A549 (cell line): ENCODE measurements around the gene CIITA. TPM values are rescaled to one million over a fixed set of nuclear protein-coding genes. Genes with fewer than 3 reads are reported as not detected.
"Not testable (repeated sequence)": the region's sequence is repeated elsewhere in the genome, so short reads cannot be mapped to it uniquely, and the experiment has no call there.

Experiments
- ATAC-seq, 2 experiments: fragments of 200-7000 bp in 1 of 2; fragments of >200 bp in 1 of 2; cut with Nextera tagmentation in 1 of 2; cut with Tn5 transposase in 1 of 2; 3 replicates each; pipeline versions ENCODE4 v1.8.0 to v1.9.1; 2018 to 2020; ENCODE audit warnings: mild to moderate bottlenecking in 1 of 2, moderate library complexity in 1 of 2
- CTCF ChIA-PET: fragments of 300-600 bp; sonication (Branson Sonifier 250); formaldehyde crosslinking; extraction: SDS; loops from one replicate; lab custom pipeline; 2021; ENCODE audit warnings: antibody characterized with exemption, inconsistent platforms; lab: Yijun Ruan, JAX
- POLR2A ChIA-PET: fragments of 350-600 bp; formaldehyde crosslinking; extraction: SDS; loops from one replicate; lab custom pipeline; 2021; ENCODE audit warnings: antibody characterized with exemption, inconsistent platforms; lab: Yijun Ruan, JAX
- DNase-seq, 2 experiments: peaks; one replicate each; pipeline versions ENCODE4 v3.0.0 to v3.0.0-alpha.2; 2011 to 2016; ENCODE audit warnings: low read depth in 1 of 2, low spot score in 1 of 2
- FAIRE-seq: peaks from 2 replicates; lab custom pipeline; 2011; peaks lifted over from hg19 to GRCh38; lab: Jason Lieb, UNC
- H3K27ac ChIP-seq, 2 experiments: fragments of >200 bp; sonication (Bioruptor Twin); formaldehyde crosslinking; 3 replicates each; pipeline ENCODE4 v1.5.1; 2016 to 2017
- H3K4me1 ChIP-seq: fragments of >200 bp; sonication (Bioruptor Twin); formaldehyde crosslinking; 3 replicates; pipeline ENCODE4 v1.6.1; 2016
- H3K4me2 ChIP-seq: fragments of >200 bp; sonication (Bioruptor Twin); formaldehyde crosslinking; 3 replicates; pipeline ENCODE4 v1.6.1; 2016
- H3K4me3 ChIP-seq: fragments of >200 bp; sonication (Bioruptor Twin); formaldehyde crosslinking; 3 replicates; pipeline ENCODE4 v1.5.1; 2016
- H3K9me3 ChIP-seq: fragments of >200 bp; sonication (Bioruptor Twin); formaldehyde crosslinking; 3 replicates; pipeline ENCODE4 v1.6.1; 2016
- BCL3 ChIP-seq: fragments of >200 bp; sonication (Bioruptor Twin); formaldehyde crosslinking; IDR thresholded peaks from 3 replicates; pipeline ENCODE4 v1.6.1; 2016
- CBX8 ChIP-seq: fragments of 200-600 bp; sonication (generic); IDR thresholded peaks from 2 replicates; pipeline ENCODE4 v1.6.1; 2016
- CHD2 ChIP-seq: fragments of 150-350 bp; IDR thresholded peaks from 2 replicates; pipeline ENCODE4 v1.6.1; 2014; ENCODE audit warnings: low read length; ENCODE audit not compliant: partially characterized antibody
- EHMT2 ChIP-seq: fragments of 200-600 bp; sonication (generic); IDR thresholded peaks from 2 replicates; pipeline ENCODE4 v1.6.1; 2016; ENCODE audit warnings: antibody characterized with exemption, low read depth, mild to moderate bottlenecking, moderate library complexity
- ESRRA ChIP-seq: fragments of 150-350 bp; IDR thresholded peaks from 2 replicates; pipeline ENCODE4 v1.6.1; 2014; ENCODE audit warnings: mild to moderate bottlenecking, low read length, borderline replicate concordance
- GATA3 ChIP-seq: IDR thresholded peaks from 2 replicates; pipeline ENCODE4 v1.6.1; 2012; ENCODE audit warnings: borderline replicate concordance
- HDAC2 ChIP-seq: fragments of 200-600 bp; sonication (generic); IDR thresholded peaks from 2 replicates; pipeline ENCODE4 v1.6.1; 2016
- HEYL ChIP-seq: fragments of 250-450 bp; sonication (Bioruptor Pico); IDR thresholded peaks from 2 replicates; pipeline ENCODE4 v1.8.0; 2021; ENCODE audit warnings: mild to moderate bottlenecking, moderate library complexity
- HOXA7 ChIP-seq: fragments of 250-450 bp; sonication (Bioruptor Pico); IDR thresholded peaks from 2 replicates; pipeline ENCODE4 v1.5.0; 2020; ENCODE audit warnings: mild to moderate bottlenecking, moderate library complexity
- JUNB ChIP-seq: fragments of >200 bp; sonication (Bioruptor Twin); formaldehyde crosslinking; IDR thresholded peaks from 2 replicates; pipeline ENCODE4 v1.6.1; 2016
- KDM1A ChIP-seq: fragments of 200-600 bp; sonication (generic); IDR thresholded peaks from 2 replicates; pipeline ENCODE4 v1.6.1; 2016; ENCODE audit warnings: low read depth, mild to moderate bottlenecking
- MAFK ChIP-seq: fragments of 450-650 bp; IDR thresholded peaks from 2 replicates; pipeline ENCODE4 v1.6.1; 2014; ENCODE audit not compliant: partially characterized antibody
- MAX ChIP-seq: IDR thresholded peaks from 2 replicates; pipeline ENCODE4 v1.6.1; 2012
- NFE2L2 ChIP-seq: fragments of 150-350 bp; conservative IDR thresholded peaks from 2 replicates; pipeline ENCODE4 v1.6.1; 2014; ENCODE audit warnings: low read length
- NPAS2 ChIP-seq: fragments of 250-450 bp; sonication (Bioruptor Pico); IDR thresholded peaks from 2 replicates; pipeline ENCODE4 v1.8.0; 2022; ENCODE audit warnings: mild to moderate bottlenecking, moderate library complexity, borderline replicate concordance
- NR3C1 ChIP-seq: fragments of >200 bp; sonication (Bioruptor Twin); formaldehyde crosslinking; IDR thresholded peaks from 3 replicates; pipeline ENCODE4 v1.6.1; 2017
- POLR2A ChIP-seq: IDR thresholded peaks from 2 replicates; pipeline ENCODE4 v1.6.1; 2012; ENCODE audit warnings: mild to moderate bottlenecking, low read length
- POLR2AphosphoS2 ChIP-seq: conservative IDR thresholded peaks from 2 replicates; pipeline ENCODE4 v1.6.1; 2012; ENCODE audit warnings: low read length, improper control_type of control experiment, inconsistent platforms
- SREBF2 ChIP-seq: fragments of 450-650 bp; IDR thresholded peaks from 2 replicates; pipeline ENCODE4 v1.6.1; 2014; ENCODE audit warnings: mild to moderate bottlenecking, moderate library complexity
- TFCP2L1 ChIP-seq: fragments of 250-450 bp; sonication (Bioruptor Pico); IDR thresholded peaks from 2 replicates; pipeline ENCODE4 v1.5.0; 2021; ENCODE audit warnings: mild to moderate bottlenecking
- whole genome bisulfite sequencing: methylation state at CpG from one replicate; pipeline ENCODE4 v1.1.6; 2017; ENCODE audit errors: missing lambda C conversion rate; 5-methylcytosine and 5-hydroxymethylcytosine counted together
- polyA plus RNA-seq, 4 experiments: library from polyadenylated mRNA; depleted of rRNA in 3 of 4; stranded (reverse); fragments of >200 nt; fragmentation: RNase III in 1 of 4; extraction: RNeasy Plus Mini Kit Qiagen cat#74134 plus additional on column Dnase treatment in 1 of 4; gene quantifications; 2 replicates in 3 of 4; 3 replicates in 1 of 4; pipeline ENCODE4 v1.2.3, GENCODE V29; 2011 to 2017
- TF ChIP-seq, protein P1 (sequence below): fragments of 250-450 bp; sonication (Bioruptor Pico); IDR thresholded peaks from 2 replicates; pipeline ENCODE4 v1.5.0; 2020; ENCODE audit warnings: low read depth, mild to moderate bottlenecking, moderate library complexity
- TF ChIP-seq, protein P2 (sequence below): IDR thresholded peaks from 2 replicates; pipeline ENCODE4 v1.6.1; 2012
- TF ChIP-seq, protein P3 (sequence below): fragments of 450-650 bp; IDR thresholded peaks from 2 replicates; pipeline ENCODE4 v1.6.1; 2014; ENCODE audit warnings: antibody characterized with exemption

The CIITA gene
- polyA plus RNA-seq, 2 of the 4 experiments (the other 2 are of a cell fraction) = 0.06 TPM; not detected in 1

DNA sequence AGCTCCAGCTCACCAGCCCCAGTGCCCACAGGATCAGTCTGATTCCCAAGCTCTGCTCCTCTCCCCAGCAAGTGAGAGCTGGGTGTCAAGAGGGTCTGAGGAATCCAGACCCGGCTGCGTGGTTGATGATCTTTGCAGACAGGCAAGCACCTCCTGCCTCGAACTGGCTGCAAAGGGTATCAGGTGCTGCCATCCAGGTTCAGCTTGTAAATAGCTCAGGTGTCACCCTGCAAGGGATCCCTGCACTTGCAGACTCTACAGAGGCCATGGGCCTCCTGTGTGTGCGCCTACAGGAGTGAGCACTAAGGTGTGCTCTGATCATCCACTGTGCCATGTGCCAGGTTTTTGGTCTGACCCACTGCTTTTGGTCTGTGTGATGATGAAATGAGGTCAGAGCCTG lies 49.1 kb downstream of the CIITA start:
- Histone ChIP-seq H3K4me2 (no peak overlapping the region), H3K27ac (no peak overlapping the region)
- DNase-seq (no peak), FAIRE-seq (no peak)
- CTCF ChIA-PET = interaction anchor here (1.2 to 1.7 kb wide), 3 partner anchors 11 to 37 kb away, joined by 4 to 5 read pairs (median 4); no protein-coding TSS in a partner anchor
- POLR2A ChIA-PET = interaction anchor here (1.0 kb wide), 1 partner anchor 16 kb away, joined by 3 read pairs; the partner anchor contains the start of gene DEXI
- WGBS = 57% methylated on average over 1 of the region's 4 CpGs
- TF ChIP-seq KDM1A (no peak), NPAS2 (no peak), HDAC2 (no peak), CBX8 (no peak), POLR2A (no peak), NR3C1 (no peak), CHD2 (no peak), POLR2AphosphoS2 (no peak), BCL3 (no peak), HOXA7 (no peak), JUNB (no peak), TFCP2L1 (no peak), SREBF2 (no peak), MAX (no peak), EHMT2 (no peak), HEYL (no peak)
- TF ChIP-seq, protein P1, sequence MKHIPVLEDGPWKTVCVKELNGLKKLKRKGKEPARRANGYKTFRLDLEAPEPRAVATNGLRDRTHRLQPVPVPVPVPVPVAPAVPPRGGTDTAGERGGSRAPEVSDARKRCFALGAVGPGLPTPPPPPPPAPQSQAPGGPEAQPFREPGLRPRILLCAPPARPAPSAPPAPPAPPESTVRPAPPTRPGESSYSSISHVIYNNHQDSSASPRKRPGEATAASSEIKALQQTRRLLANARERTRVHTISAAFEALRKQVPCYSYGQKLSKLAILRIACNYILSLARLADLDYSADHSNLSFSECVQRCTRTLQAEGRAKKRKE = no peak
- TF ChIP-seq, protein P2, sequence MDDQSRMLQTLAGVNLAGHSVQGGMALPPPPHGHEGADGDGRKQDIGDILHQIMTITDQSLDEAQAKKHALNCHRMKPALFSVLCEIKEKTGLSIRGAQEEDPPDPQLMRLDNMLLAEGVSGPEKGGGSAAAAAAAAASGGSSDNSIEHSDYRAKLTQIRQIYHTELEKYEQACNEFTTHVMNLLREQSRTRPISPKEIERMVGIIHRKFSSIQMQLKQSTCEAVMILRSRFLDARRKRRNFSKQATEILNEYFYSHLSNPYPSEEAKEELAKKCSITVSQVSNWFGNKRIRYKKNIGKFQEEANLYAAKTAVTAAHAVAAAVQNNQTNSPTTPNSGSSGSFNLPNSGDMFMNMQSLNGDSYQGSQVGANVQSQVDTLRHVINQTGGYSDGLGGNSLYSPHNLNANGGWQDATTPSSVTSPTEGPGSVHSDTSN = no peak
- TF ChIP-seq, protein P3, sequence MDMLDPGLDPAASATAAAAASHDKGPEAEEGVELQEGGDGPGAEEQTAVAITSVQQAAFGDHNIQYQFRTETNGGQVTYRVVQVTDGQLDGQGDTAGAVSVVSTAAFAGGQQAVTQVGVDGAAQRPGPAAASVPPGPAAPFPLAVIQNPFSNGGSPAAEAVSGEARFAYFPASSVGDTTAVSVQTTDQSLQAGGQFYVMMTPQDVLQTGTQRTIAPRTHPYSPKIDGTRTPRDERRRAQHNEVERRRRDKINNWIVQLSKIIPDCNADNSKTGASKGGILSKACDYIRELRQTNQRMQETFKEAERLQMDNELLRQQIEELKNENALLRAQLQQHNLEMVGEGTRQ = no peak
- TF ChIP-seq, all 56 proteins: peak for 0
- Histone ChIP-seq H3K4me3 (no peak overlapping the region), H3K4me1 (no peaks in the 10 kb centered on the region), H3K9me3 (no peaks in the 10 kb centered on the region)
- no peak for ATAC-seq

GRCh38 chr16:10926867-10927266 lies 49.9 kb downstream of the CIITA start:
- DNase-seq (no peak), ATAC-seq (no peak), FAIRE-seq (no peak)
- Histone ChIP-seq H3K9me3 (no peaks in the 10 kb centered on the region), H3K4me2 (no peak overlapping the region), H3K4me3 (no peak overlapping the region), H3K27ac (no peak overlapping the region), H3K4me1 (no peaks in the 10 kb centered on the region)
- WGBS = 86% methylated on average over 5 of the region's 5 CpGs
- ChIA-PET CTCF (interaction anchor here (0.8 to 1.7 kb wide), 5 partner anchors 8 to 670 kb away, joined by 3 to 5 read pairs (median 4); no protein-coding TSS in a partner anchor), POLR2A (interaction anchor here (1.0 kb wide), 1 partner anchor 15 kb away, joined by 3 read pairs; the partner anchor contains the start of gene DEXI)
- TF ChIP-seq GATA3 = no peak

DNA sequence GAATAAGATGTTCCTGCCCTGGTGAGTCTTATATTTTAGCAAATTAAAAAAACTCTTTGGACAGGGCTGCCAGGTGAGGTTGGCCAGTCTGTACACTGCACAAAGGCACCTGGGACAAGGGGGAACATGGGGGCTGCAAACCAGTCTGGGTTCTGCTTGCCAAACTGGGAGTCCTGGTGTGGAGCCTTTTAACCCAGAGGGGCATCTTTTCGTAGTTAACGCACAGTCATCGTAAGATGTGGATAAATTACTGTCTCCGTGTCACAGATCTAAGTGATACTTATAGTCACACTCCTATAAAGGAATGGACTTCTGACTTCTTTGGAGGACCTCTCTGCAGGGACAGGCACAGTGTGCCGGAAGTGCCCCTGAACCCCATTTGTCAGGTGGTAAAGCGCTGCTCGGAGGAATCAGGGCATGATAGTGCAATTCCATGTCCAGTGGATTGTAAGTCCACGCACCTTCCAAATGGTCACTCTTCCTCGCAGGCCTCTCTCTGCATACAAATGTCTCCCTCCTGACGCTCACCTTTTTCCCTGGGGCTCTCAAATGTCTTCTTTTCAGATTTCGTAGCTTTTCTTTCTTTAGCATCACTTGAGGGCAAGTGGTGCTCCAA lies 50.6 kb downstream of the CIITA start:
- POLR2A ChIA-PET = no interaction called here
- H3K4me2 ChIP-seq = no peak overlapping the region
- 93% methylated on average over 11 of the region's 11 CpGs for WGBS
- DNase-seq = no peak
- no peak for ATAC-seq
- no peak for FAIRE-seq
- no peaks in the 10 kb centered on the region for H3K9me3 ChIP-seq
- peak; percentile 37; the same call in 1 of the 2 replicates for TF ChIP-seq NFE2L2
- TF ChIP-seq MAFK = peak; percentile 20
- TF ChIP-seq ESRRA = no peak
- H3K4me1 ChIP-seq = no peaks in the 10 kb centered on the region
- H3K4me3 ChIP-seq = no peak overlapping the region
- H3K27ac ChIP-seq = no peak overlapping the region
- CTCF ChIA-PET = interaction anchor here (0.8 to 1.2 kb wide), 3 partner anchors 15 to 671 kb away, joined by 3 to 4 read pairs (median 3); no protein-coding TSS in a partner anchor

- POLR2A ChIA-PET, H3K4me3 ChIP-seq, H3K4me2 ChIP-seq, ATAC-seq, H3K4me1 ChIP-seq, FAIRE-seq, DNase-seq, H3K9me3 ChIP-seq, H3K27ac ChIP-seq: not testable (repeated sequence)
- CTCF ChIA-PET = interaction anchor here (1.4 kb wide), 1 partner anchor 10 kb away, joined by 5 read pairs; no protein-coding TSS in a partner anchor
- WGBS = 90% methylated on average over 12 of the region's 12 CpGs
Observed at GRCh38 chr16:10929097-10929496, 52.1 kb downstream of the CIITA start.
